ENCODE measurements around the gene LRRTM3.

Gene LRRTM3

GRCh38 chr10:67144530-67144929, 218.7 kb downstream of the LRRTM3 start:
- no peak for DNase-seq
